OCI-M2 (cell line): ENCODE data around the gene CD99.
"Not testable (repeated sequence)": the region's sequence is repeated elsewhere in the genome, so short reads cannot be mapped to it uniquely, and the experiment has no call there.

Experiments used
- DNase-seq: peaks from one replicate; lab custom pipeline; 2025; ENCODE audit not compliant: unreplicated experiment; lab: John Stamatoyannopoulos, UW

The CD99 gene

GRCh38 chrX:2675657-2676200 is 15.4 kb upstream of the CD99 start:
- DNase-seq: not testable (repeated sequence)

GRCh38 chrX:2676794-2677675 is 14.1 kb upstream of the CD99 start:
- no peak for DNase-seq

- no peak for DNase-seq
Measured at GRCh38 chrX:2677764-2678163, 13.3 kb upstream of the CD99 start.

- no peak for DNase-seq
Measured at GRCh38 chrX:2678583-2678982, 12.5 kb upstream of the CD99 start.

- no peak for DNase-seq
Measured at GRCh38 chrX:2679534-2680485, 11.3 kb upstream of the CD99 start.

GRCh38 chrX:2680486-2681348 is 10.4 kb upstream of the CD99 start:
- DNase-seq: no peak

GRCh38 chrX:2682565-2683177 is 8.4 kb upstream of the CD99 start:
- no peak for DNase-seq

- no peak for DNase-seq
Measured at GRCh38 chrX:2684256-2684655, 6.8 kb upstream of the CD99 start.

GRCh38 chrX:2685886-2686285 is 5.2 kb upstream of the CD99 start:
- DNase-seq: no peak

GRCh38 chrX:2689773-2690666 is 1.1 kb upstream of the CD99 start:
- DNase-seq: no peak

- no peak for DNase-seq
Measured at GRCh38 chrX:2691543-2692220, 587 bp downstream of the CD99 start.

- no peak for DNase-seq
Measured at GRCh38 chrX:2692221-2693112, 1.4 kb downstream of the CD99 start.

- no peak for DNase-seq
Measured at GRCh38 chrX:2693113-2694002, 2.3 kb downstream of the CD99 start.

- DNase-seq: no peak
Measured at GRCh38 chrX:2694914-2695267, 3.8 kb downstream of the CD99 start.

GRCh38 chrX:2696698-2697215 is 5.7 kb downstream of the CD99 start:
- no peak for DNase-seq

- DNase-seq: no peak
Measured at GRCh38 chrX:2697306-2697705, 6.2 kb downstream of the CD99 start.
